ENCODE results near the gene ATOH8. TPM values are rescaled to one million over a fixed set of nuclear protein-coding genes. Genes with fewer than 3 reads are reported as not detected.
"Not testable (repeated sequence)": the region's sequence is repeated elsewhere in the genome, so short reads cannot be mapped to it uniquely, and the experiment has no call there.

ATOH8 gene
- total RNA-seq, 2 experiments from 2014 or later, result 0.11 to 0.13 TPM

DNA sequence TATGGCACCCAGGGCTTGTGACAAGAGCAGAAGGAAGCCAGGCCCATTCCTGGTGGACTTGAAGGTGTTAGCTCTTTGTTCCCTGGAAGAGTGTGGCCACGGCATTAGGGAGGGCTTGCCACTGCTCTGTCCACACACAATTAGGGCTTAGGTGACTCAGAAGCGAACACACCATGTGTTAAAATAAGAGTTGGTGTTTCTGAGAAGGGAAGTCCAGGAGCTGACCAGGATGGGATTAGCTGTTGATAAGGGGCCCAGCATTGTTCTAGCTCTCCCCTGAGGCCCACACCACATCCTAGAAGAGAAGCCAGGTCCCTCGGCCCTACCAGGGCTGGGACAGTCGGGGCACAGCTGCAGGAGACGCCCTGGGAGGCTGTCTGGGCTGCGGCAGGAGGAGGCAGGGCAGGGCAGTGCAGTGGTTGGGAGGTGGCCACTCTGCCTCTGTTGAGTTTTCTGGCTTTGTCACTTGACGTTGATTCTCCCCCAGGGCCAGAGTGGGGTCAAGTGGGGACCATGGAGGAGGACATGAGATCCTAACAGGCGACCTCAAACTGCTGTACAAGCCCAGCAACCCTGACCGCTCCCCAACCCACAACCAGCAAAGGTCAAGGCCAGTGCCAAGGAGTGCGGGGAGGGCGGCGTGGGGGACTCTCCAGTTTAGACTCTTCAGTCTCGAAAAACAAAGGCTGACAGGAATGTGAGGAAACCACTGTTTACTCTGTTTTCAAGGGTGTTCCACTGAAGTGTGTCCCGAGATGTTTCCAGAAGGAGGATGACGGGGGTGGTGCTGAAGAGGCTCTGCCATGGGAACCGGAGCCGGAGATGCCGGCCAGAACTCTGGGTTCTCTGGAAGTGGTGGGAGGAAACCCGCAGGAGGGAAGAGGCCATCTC is 42.9 kb upstream of the ATOH8 start:
- Mint-ChIP-seq H3K9me3 (ENCODE audit: insufficient read depth) (no peaks in the 10 kb centered on the region), H3K36me3 (ENCODE audit: low read depth) (no peaks in the 10 kb centered on the region), H3K27me3 (ENCODE audit: low read depth) (peaks cover 8% of the 10 kb centered on the region), H3K4me1 (ENCODE audit: low read depth) (peaks cover 52% of the 10 kb centered on the region), H3K27ac (no peak overlapping the region), H3K4me3 (no peak overlapping the region)
- POLR2A ChIA-PET, result interaction anchor here (0.5 kb wide), 1 partner anchor 83 kb away, joined by 3 read pairs; no protein-coding TSS in a partner anchor
- ATAC-seq (no peak), DNase-seq (no peak)
- CTCF ChIA-PET, result interaction anchor here (1.1 to 4.5 kb wide), 4 partner anchors 18 to 73 kb away, joined by 3 to 25 read pairs (median 7); no protein-coding TSS in a partner anchor

GRCh38 chr2:85711578-85712060 is 42.2 kb upstream of the ATOH8 start:
- Mint-ChIP-seq H3K27me3 (ENCODE audit: low read depth) (peaks cover 8% of the 10 kb centered on the region), H3K27ac (no peak overlapping the region), H3K4me1 (ENCODE audit: low read depth) (peaks cover 52% of the 10 kb centered on the region), H3K36me3 (ENCODE audit: low read depth) (no peaks in the 10 kb centered on the region), H3K9me3 (ENCODE audit: insufficient read depth) (no peaks in the 10 kb centered on the region), H3K4me3 (no peak overlapping the region)
- no peak for ATAC-seq
- CTCF ChIA-PET, result interaction anchor here (1.1 to 1.9 kb wide), 3 partner anchors 18 to 74 kb away, joined by 3 to 9 read pairs (median 3); no protein-coding TSS in a partner anchor
- no peak for DNase-seq
- POLR2A ChIA-PET, result no interaction called here

DNA sequence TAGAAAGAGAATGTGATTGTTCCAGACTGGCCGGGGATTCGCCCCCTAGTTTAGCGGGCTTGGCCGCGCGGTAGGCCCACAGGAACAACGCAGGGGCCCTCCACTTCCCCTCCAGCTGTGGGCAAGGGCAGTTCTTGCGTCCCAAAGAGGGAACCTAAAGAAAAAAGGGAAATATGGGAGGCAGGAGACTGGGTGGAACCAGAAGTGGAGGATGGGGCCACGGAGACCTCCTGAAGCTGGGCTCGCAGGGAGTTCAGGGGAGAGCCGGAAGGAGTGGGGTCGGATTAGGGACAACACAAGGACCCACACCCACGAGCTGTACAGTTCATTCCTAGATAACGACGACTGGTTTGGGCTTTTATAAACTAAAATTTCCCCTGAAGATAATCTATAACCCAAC is 41.5 kb upstream of the ATOH8 start:
- Mint-ChIP-seq H3K27ac (no peak overlapping the region), H3K36me3 (ENCODE audit: low read depth) (no peaks in the 10 kb centered on the region), H3K9me3 (ENCODE audit: insufficient read depth) (no peaks in the 10 kb centered on the region), H3K27me3 (ENCODE audit: low read depth) (peaks cover 9% of the 10 kb centered on the region), H3K4me1 (ENCODE audit: low read depth) (peaks cover 47% of the 10 kb centered on the region), H3K4me3 (no peak overlapping the region)
- POLR2A ChIA-PET, result no interaction called here
- ATAC-seq (no peak), DNase-seq (no peak)
- CTCF ChIA-PET, result interaction anchor here (0.9 to 1.9 kb wide), 4 partner anchors 10 to 101 kb away, joined by 3 to 9 read pairs (median 3); no protein-coding TSS in a partner anchor

- DNase-seq (no peak), ATAC-seq (no peak)
- Mint-ChIP-seq H3K4me1 (ENCODE audit: low read depth) (peaks cover 44% of the 10 kb centered on the region), H3K27me3 (ENCODE audit: low read depth) (peaks cover 11% of the 10 kb centered on the region), H3K9me3 (ENCODE audit: insufficient read depth) (no peaks in the 10 kb centered on the region), H3K36me3 (ENCODE audit: low read depth) (no peaks in the 10 kb centered on the region), H3K27ac (no peak overlapping the region), H3K4me3 (no peak overlapping the region)
- POLR2A ChIA-PET, result no interaction called here
- CTCF ChIA-PET, result interaction anchor here (0.9 to 3.9 kb wide), 7 partner anchors 8 to 101 kb away, joined by 3 to 21 read pairs (median 3); no protein-coding TSS in a partner anchor
Observed at GRCh38 chr2:85712849-85713612, 40.8 kb upstream of the ATOH8 start.

- no peaks in the 10 kb centered on the region for H3K9me3 Mint-ChIP-seq (ENCODE audit: insufficient read depth)
- H3K27me3 Mint-ChIP-seq (ENCODE audit: low read depth), result peaks cover 8% of the 10 kb centered on the region
- no peak for ATAC-seq
- H3K36me3 Mint-ChIP-seq (ENCODE audit: low read depth), result no peaks in the 10 kb centered on the region
- CTCF ChIA-PET, result interaction anchor here (1.0 to 3.9 kb wide), 6 partner anchors 9 to 100 kb away, joined by 3 to 21 read pairs (median 4); no protein-coding TSS in a partner anchor
- no peak overlapping the region for H3K4me3 Mint-ChIP-seq
- POLR2A ChIA-PET, result no interaction called here
- peaks cover 44% of the 10 kb centered on the region for H3K4me1 Mint-ChIP-seq (ENCODE audit: low read depth)
- H3K27ac Mint-ChIP-seq, result peak overlapping the region; percentile 74
- DNase-seq, result no peak
Observed at GRCh38 chr2:85713836-85714235, 40.0 kb upstream of the ATOH8 start.

DNA sequence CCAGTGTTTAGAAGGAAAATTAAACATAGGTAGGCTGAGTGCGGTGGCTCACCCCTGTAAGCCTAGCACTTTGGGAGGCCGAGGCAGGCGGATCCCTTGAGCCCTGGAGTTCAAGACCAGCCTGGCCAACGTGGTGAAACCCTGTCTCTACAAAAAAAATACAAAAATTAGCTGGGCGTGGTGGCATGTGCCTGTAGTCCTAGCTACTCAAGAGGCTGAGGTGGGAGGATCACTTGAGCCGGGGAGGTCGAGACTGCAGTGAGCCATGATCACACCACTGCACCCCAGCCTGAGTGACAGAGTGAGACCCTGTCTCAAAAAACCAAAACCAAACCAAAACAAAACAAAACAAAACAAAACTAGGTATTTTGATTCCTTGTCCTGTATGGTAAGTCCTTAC is 39.4 kb upstream of the ATOH8 start:
- ATAC-seq, result peak; percentile 34
- H3K9me3 Mint-ChIP-seq (ENCODE audit: insufficient read depth); H3K36me3 Mint-ChIP-seq (ENCODE audit: low read depth); H3K27me3 Mint-ChIP-seq (ENCODE audit: low read depth); POLR2A ChIA-PET; DNase-seq; H3K4me3 Mint-ChIP-seq: not testable (repeated sequence)
- peak overlapping the region; percentile 74 for H3K27ac Mint-ChIP-seq
- CTCF ChIA-PET, result interaction anchor here (1.2 to 7.2 kb wide), 5 partner anchors 9 to 77 kb away, joined by 4 to 57 read pairs (median 15); no protein-coding TSS in a partner anchor
- peaks cover 41% of the 10 kb centered on the region for H3K4me1 Mint-ChIP-seq (ENCODE audit: low read depth)

DNA sequence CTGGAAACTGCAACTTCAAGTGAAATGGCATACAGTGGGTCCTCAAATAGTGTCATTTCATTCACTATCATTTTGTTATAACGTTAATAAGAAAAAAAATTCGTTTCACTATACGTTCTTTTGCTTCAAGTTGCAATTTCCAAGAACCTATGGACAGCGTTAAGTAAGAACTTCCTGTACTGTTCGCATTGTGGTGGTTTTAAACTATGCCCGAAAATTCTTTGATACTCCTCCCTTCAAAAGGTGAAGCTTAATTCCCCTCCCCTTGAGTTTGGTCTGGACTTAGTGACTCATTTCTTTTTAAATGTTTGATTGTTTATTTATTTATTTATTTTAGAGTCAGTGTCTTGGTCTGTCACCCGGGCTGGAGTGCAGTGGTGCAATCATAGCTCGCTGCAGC is 39.0 kb upstream of the ATOH8 start:
- Mint-ChIP-seq H3K27ac (peak overlapping the region; percentile 74), H3K4me1 (ENCODE audit: low read depth) (peaks cover 37% of the 10 kb centered on the region), H3K27me3 (ENCODE audit: low read depth) (peaks cover 2% of the 10 kb centered on the region), H3K9me3 (ENCODE audit: insufficient read depth) (no peaks in the 10 kb centered on the region), H3K4me3 (no peak overlapping the region), H3K36me3 (ENCODE audit: low read depth) (no peaks in the 10 kb centered on the region)
- CTCF ChIA-PET, result interaction anchor here (1.2 to 7.2 kb wide), 5 partner anchors 9 to 78 kb away, joined by 4 to 57 read pairs (median 15); no protein-coding TSS in a partner anchor
- ATAC-seq (peak; percentile 66), DNase-seq (no peak)
- POLR2A ChIA-PET, result no interaction called here

GRCh38 chr2:85716346-85716914 is 37.4 kb upstream of the ATOH8 start:
- no peaks in the 10 kb centered on the region for H3K9me3 Mint-ChIP-seq (ENCODE audit: insufficient read depth)
- H3K4me1 Mint-ChIP-seq (ENCODE audit: low read depth), result peaks cover 34% of the 10 kb centered on the region
- DNase-seq, result no peak
- no peaks in the 10 kb centered on the region for H3K36me3 Mint-ChIP-seq (ENCODE audit: low read depth)
- ATAC-seq, result no peak
- H3K27me3 Mint-ChIP-seq (ENCODE audit: low read depth), result peaks cover 2% of the 10 kb centered on the region
- ChIA-PET CTCF (interaction anchor here (1.0 to 7.2 kb wide), 7 partner anchors 11 to 111 kb away, joined by 3 to 57 read pairs (median 4); no protein-coding TSS in a partner anchor), POLR2A (no interaction called here)
- no peak overlapping the region for H3K27ac Mint-ChIP-seq
- H3K4me3 Mint-ChIP-seq, result no peak overlapping the region

DNA sequence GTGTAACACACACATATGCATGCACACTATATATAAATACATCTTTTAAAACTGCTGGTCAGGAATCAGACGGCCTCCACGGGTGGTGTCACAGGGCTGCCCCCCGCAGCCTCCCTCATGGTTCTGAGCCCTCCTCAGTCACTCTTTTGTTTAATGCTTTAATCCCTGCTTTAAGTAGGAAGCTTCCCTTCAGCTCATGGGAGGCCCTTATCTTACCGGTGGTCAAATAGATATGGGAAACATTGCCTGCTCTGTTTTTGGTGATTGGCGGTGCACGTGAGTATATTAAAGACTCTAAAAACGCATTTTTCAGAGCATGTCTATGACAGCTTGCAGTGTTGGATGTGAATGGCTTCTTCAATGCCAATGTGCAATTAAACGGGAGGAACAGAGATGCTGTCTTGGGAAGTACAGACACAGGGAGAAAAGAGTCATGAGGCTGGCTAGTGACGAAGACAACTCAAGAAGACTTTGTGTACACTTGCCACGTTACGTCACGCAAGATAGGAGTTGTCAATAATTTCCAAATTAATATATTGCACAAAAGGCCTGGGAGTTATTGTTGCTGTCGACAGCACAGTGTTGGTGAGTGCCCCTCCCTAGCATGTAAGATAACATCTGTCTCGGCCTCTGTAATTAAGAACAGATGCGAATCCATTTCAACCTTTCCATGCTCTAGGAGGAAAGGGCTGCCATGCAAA is 36.3 kb upstream of the ATOH8 start:
- Mint-ChIP-seq H3K9me3 (ENCODE audit: insufficient read depth) (no peaks in the 10 kb centered on the region), H3K36me3 (ENCODE audit: low read depth) (no peaks in the 10 kb centered on the region), H3K27ac (no peak overlapping the region), H3K27me3 (ENCODE audit: low read depth) (peaks cover 2% of the 10 kb centered on the region), H3K4me3 (no peak overlapping the region), H3K4me1 (ENCODE audit: low read depth) (peaks cover 31% of the 10 kb centered on the region)
- no peak for DNase-seq
- POLR2A ChIA-PET, result no interaction called here
- CTCF ChIA-PET, result interaction anchor here (0.6 to 7.2 kb wide), 4 partner anchors 12 to 80 kb away, joined by 3 to 57 read pairs (median 4); no protein-coding TSS in a partner anchor
- no peak for ATAC-seq

DNA sequence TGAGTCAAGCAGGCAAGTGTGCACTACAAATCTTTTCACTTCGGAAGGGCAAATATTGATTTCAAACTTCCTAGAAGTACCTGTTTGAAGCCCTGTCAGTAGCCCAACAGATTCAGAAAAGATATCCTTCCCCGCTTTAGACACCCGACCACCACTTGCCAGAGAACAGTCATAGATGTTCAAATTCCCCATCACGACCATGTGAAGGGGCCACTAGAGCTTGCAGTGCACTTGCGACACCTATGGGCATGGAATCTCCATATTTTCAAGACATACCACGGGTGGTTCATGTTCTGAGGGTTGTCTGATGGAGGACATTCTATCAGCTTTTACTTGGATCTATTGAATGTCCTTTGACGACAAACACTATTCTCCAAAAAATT is 35.8 kb upstream of the ATOH8 start:
- Mint-ChIP-seq H3K4me3 (no peak overlapping the region), H3K4me1 (ENCODE audit: low read depth) (peaks cover 31% of the 10 kb centered on the region), H3K9me3 (ENCODE audit: insufficient read depth) (no peaks in the 10 kb centered on the region), H3K27ac (no peak overlapping the region), H3K36me3 (ENCODE audit: low read depth) (no peaks in the 10 kb centered on the region), H3K27me3 (ENCODE audit: low read depth) (peaks cover 2% of the 10 kb centered on the region)
- ChIA-PET CTCF (interaction anchor here (0.7 to 7.2 kb wide), 5 partner anchors 12 to 69 kb away, joined by 3 to 57 read pairs (median 3); no protein-coding TSS in a partner anchor), POLR2A (no interaction called here)
- ATAC-seq (no peak), DNase-seq (no peak)
